ENCODE measurements around the gene HDAC8. TPM values are rescaled to one million over a fixed set of nuclear protein-coding genes. Genes with fewer than 3 reads are reported as not detected.
"Not testable (repeated sequence)": the region's sequence is repeated elsewhere in the genome, so short reads cannot be mapped to it uniquely, and the experiment has no call there.

HDAC8 gene
- total RNA-seq, 1 experiment from 2014 or later: 16.7 TPM

GRCh38 chrX:72566448-72566847, 6.2 kb downstream of the HDAC8 start:
- H3K27me3 ChIP-seq (ENCODE audit: control insufficient read depth, insufficient read depth, low read length): no peaks in the 10 kb centered on the region

GRCh38 chrX:72559655-72560054, 13.0 kb downstream of the HDAC8 start:
- not testable (repeated sequence) for DNase-seq; H3K36me3 ChIP-seq (replicated peaks; ENCODE audit: control insufficient read depth, insufficient read depth, low read length); H3K4me3 ChIP-seq (ENCODE audit: insufficient read depth, low read depth, low read length); H3K27me3 ChIP-seq (ENCODE audit: control insufficient read depth, insufficient read depth, low read length)

More at GRCh38 chrX:72566448-72566847, 6.2 kb downstream of the HDAC8 start:
- H3K36me3 ChIP-seq (replicated peaks; ENCODE audit: control insufficient read depth, insufficient read depth, low read length): peaks cover 4% of the 10 kb centered on the region; the same call in 1 of the 2 replicates
- no peak overlapping the region for H3K4me3 ChIP-seq (ENCODE audit: insufficient read depth, low read depth, low read length)
- no peak for DNase-seq

- no peaks in the 10 kb centered on the region for H3K36me3 ChIP-seq (replicated peaks; ENCODE audit: control insufficient read depth, insufficient read depth, low read length)
- no peaks in the 10 kb centered on the region for H3K27me3 ChIP-seq (ENCODE audit: control insufficient read depth, insufficient read depth, low read length)
- peak overlapping the region; percentile 26 for H3K4me3 ChIP-seq (ENCODE audit: insufficient read depth, low read depth, low read length)
- peak; percentile 62 for DNase-seq
Measured at GRCh38 chrX:72554448-72555140, 18.0 kb downstream of the HDAC8 start.

- DNase-seq; H3K36me3 ChIP-seq (replicated peaks; ENCODE audit: control insufficient read depth, insufficient read depth, low read length); H3K4me3 ChIP-seq (ENCODE audit: insufficient read depth, low read depth, low read length); H3K27me3 ChIP-seq (ENCODE audit: control insufficient read depth, insufficient read depth, low read length): not testable (repeated sequence)
Measured at GRCh38 chrX:72552443-72552842, 20.2 kb downstream of the HDAC8 start.

GRCh38 chrX:72545990-72546389, 26.7 kb downstream of the HDAC8 start:
- DNase-seq: no peak
- Histone ChIP-seq H3K4me3 (ENCODE audit: insufficient read depth, low read depth, low read length) (no peak overlapping the region), H3K36me3 (replicated peaks; ENCODE audit: control insufficient read depth, insufficient read depth, low read length) (no peaks in the 10 kb centered on the region), H3K27me3 (ENCODE audit: control insufficient read depth, insufficient read depth, low read length) (no peaks in the 10 kb centered on the region)

GRCh38 chrX:72540318-72540717, 32.3 kb downstream of the HDAC8 start:
- no peaks in the 10 kb centered on the region for H3K36me3 ChIP-seq (replicated peaks; ENCODE audit: control insufficient read depth, insufficient read depth, low read length)
- H3K27me3 ChIP-seq (ENCODE audit: control insufficient read depth, insufficient read depth, low read length): no peaks in the 10 kb centered on the region
- H3K4me3 ChIP-seq (ENCODE audit: insufficient read depth, low read depth, low read length): no peak overlapping the region
- DNase-seq: no peak

- H3K4me3 ChIP-seq (ENCODE audit: insufficient read depth, low read depth, low read length): no peak overlapping the region
- DNase-seq: no peak
Measured at GRCh38 chrX:72539822-72540221, 32.8 kb downstream of the HDAC8 start.

GRCh38 chrX:72536542-72536941, 36.1 kb downstream of the HDAC8 start:
- Histone ChIP-seq H3K4me3 (ENCODE audit: insufficient read depth, low read depth, low read length) (no peak overlapping the region), H3K27me3 (ENCODE audit: control insufficient read depth, insufficient read depth, low read length) (no peaks in the 10 kb centered on the region), H3K36me3 (replicated peaks; ENCODE audit: control insufficient read depth, insufficient read depth, low read length) (no peaks in the 10 kb centered on the region)
- DNase-seq: no peak

More at GRCh38 chrX:72539822-72540221, 32.8 kb downstream of the HDAC8 start:
- no peaks in the 10 kb centered on the region for H3K36me3 ChIP-seq (replicated peaks; ENCODE audit: control insufficient read depth, insufficient read depth, low read length)
- H3K27me3 ChIP-seq (ENCODE audit: control insufficient read depth, insufficient read depth, low read length): no peaks in the 10 kb centered on the region

GRCh38 chrX:72532366-72532765, 40.3 kb downstream of the HDAC8 start:
- Histone ChIP-seq H3K4me3 (ENCODE audit: insufficient read depth, low read depth, low read length) (no peak overlapping the region), H3K36me3 (replicated peaks; ENCODE audit: control insufficient read depth, insufficient read depth, low read length) (no peaks in the 10 kb centered on the region), H3K27me3 (ENCODE audit: control insufficient read depth, insufficient read depth, low read length) (no peaks in the 10 kb centered on the region)
- no peak for DNase-seq

- no peak for DNase-seq
- H3K36me3 ChIP-seq (replicated peaks; ENCODE audit: control insufficient read depth, insufficient read depth, low read length): no peaks in the 10 kb centered on the region
- no peaks in the 10 kb centered on the region for H3K27me3 ChIP-seq (ENCODE audit: control insufficient read depth, insufficient read depth, low read length)
- no peak overlapping the region for H3K4me3 ChIP-seq (ENCODE audit: insufficient read depth, low read depth, low read length)
Measured at GRCh38 chrX:72526534-72527508, 45.8 kb downstream of the HDAC8 start.

- no peak overlapping the region for H3K4me3 ChIP-seq (ENCODE audit: insufficient read depth, low read depth, low read length)
- no peaks in the 10 kb centered on the region for H3K27me3 ChIP-seq (ENCODE audit: control insufficient read depth, insufficient read depth, low read length)
- no peaks in the 10 kb centered on the region for H3K36me3 ChIP-seq (replicated peaks; ENCODE audit: control insufficient read depth, insufficient read depth, low read length)
- no peak for DNase-seq
Measured at GRCh38 chrX:72498782-72499181, 73.9 kb downstream of the HDAC8 start.

GRCh38 chrX:72495046-72495445, 77.6 kb downstream of the HDAC8 start:
- H3K4me3 ChIP-seq (ENCODE audit: insufficient read depth, low read depth, low read length): no peak overlapping the region
- no peak for DNase-seq

GRCh38 chrX:72492499-72492898, 80.1 kb downstream of the HDAC8 start:
- Histone ChIP-seq H3K4me3 (ENCODE audit: insufficient read depth, low read depth, low read length) (no peak overlapping the region), H3K27me3 (ENCODE audit: control insufficient read depth, insufficient read depth, low read length) (no peaks in the 10 kb centered on the region), H3K36me3 (replicated peaks; ENCODE audit: control insufficient read depth, insufficient read depth, low read length) (no peaks in the 10 kb centered on the region)
- no peak for DNase-seq

More at GRCh38 chrX:72495046-72495445, 77.6 kb downstream of the HDAC8 start:
- H3K27me3 ChIP-seq (ENCODE audit: control insufficient read depth, insufficient read depth, low read length): no peaks in the 10 kb centered on the region
- no peaks in the 10 kb centered on the region for H3K36me3 ChIP-seq (replicated peaks; ENCODE audit: control insufficient read depth, insufficient read depth, low read length)

GRCh38 chrX:72490221-72490620, 82.4 kb downstream of the HDAC8 start:
- not testable (repeated sequence) for H3K36me3 ChIP-seq (replicated peaks; ENCODE audit: control insufficient read depth, insufficient read depth, low read length); DNase-seq; H3K27me3 ChIP-seq (ENCODE audit: control insufficient read depth, insufficient read depth, low read length); H3K4me3 ChIP-seq (ENCODE audit: insufficient read depth, low read depth, low read length)

GRCh38 chrX:72487661-72488060, 85.0 kb downstream of the HDAC8 start:
- DNase-seq: no peak
- Histone ChIP-seq H3K27me3 (ENCODE audit: control insufficient read depth, insufficient read depth, low read length) (no peaks in the 10 kb centered on the region), H3K36me3 (replicated peaks; ENCODE audit: control insufficient read depth, insufficient read depth, low read length) (no peaks in the 10 kb centered on the region), H3K4me3 (ENCODE audit: insufficient read depth, low read depth, low read length) (no peak overlapping the region)
